Measurements from ENCODE around the gene SLC1A1.

- TF ChIP-seq EZH2phosphoT487 (IDR thresholded peaks at IDR 0.05; ENCODE audit: insufficient read depth, low read depth) (no peak), EZH2 (IDR thresholded peaks at IDR 0.05; ENCODE audit: insufficient read depth, poor library complexity, severe bottlenecking) (no peak)
Measured at GRCh38 chr9:4503103-4503502, 12.8 kb downstream of the SLC1A1 start.

Measured in GM23248 (cell line).